Gastroesophageal sphincter (tissue), 3 donors: ENCODE results near the gene LLGL1.
A peak's percentile ranks its signal among the peaks of the same experiment; 100 is the strongest.

Source experiments
- EP300 ChIP-seq: sonication (generic); formaldehyde crosslinking; IDR thresholded peaks from one replicate; pipeline ENCODE4 v1.6.1; 2017; ENCODE audit warnings: antibody characterized with exemption, mild to moderate bottlenecking
- POLR2A ChIP-seq, 2 donors: fragments of 450-650 bp; IDR thresholded peaks; one replicate each; pipeline ENCODE4 v1.6.1; 2017; ENCODE audit warnings: antibody characterized with exemption in 2 of 2, mild to moderate bottlenecking in 2 of 2, moderate library complexity in 1 of 2
- POLR2AphosphoS5 ChIP-seq: sonication (generic); formaldehyde crosslinking; IDR thresholded peaks from one replicate; pipeline ENCODE4 v1.6.1; 2017; ENCODE audit warnings: antibody characterized with exemption
- TF ChIP-seq, protein P1 (sequence below), 4 experiments: fragments of 200-600 bp in 2 of 4; fragments of 450-650 bp in 2 of 4; sonication (generic) in 1 of 4; IDR thresholded peaks; one replicate each; pipeline ENCODE4 v1.5.1; 2017 to 2019; ENCODE audit warnings: antibody characterized with exemption in 4 of 4, mild to moderate bottlenecking in 2 of 4, moderate library complexity in 2 of 4

DNA sequence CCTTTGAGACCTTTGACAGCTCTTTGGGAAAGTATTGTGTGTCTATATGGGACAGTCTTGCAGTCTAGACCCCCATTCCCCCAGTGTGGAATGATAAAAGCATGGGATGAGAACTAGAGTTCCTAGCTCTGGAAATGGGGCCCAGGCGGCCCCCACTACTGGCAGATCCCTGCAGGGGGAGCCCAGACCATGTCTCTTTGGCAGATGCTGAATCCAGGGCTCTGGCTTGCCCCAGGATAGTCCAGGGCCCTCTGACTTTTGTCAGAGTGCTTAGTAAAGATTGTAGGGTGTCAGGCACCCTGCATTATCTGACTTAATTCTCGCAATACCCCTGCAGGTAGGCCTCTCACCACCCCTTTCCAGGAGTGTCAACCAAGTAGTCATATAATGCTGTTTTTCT, 33.5 kb upstream of the LLGL1 start:
- TF ChIP-seq, protein P1, sequence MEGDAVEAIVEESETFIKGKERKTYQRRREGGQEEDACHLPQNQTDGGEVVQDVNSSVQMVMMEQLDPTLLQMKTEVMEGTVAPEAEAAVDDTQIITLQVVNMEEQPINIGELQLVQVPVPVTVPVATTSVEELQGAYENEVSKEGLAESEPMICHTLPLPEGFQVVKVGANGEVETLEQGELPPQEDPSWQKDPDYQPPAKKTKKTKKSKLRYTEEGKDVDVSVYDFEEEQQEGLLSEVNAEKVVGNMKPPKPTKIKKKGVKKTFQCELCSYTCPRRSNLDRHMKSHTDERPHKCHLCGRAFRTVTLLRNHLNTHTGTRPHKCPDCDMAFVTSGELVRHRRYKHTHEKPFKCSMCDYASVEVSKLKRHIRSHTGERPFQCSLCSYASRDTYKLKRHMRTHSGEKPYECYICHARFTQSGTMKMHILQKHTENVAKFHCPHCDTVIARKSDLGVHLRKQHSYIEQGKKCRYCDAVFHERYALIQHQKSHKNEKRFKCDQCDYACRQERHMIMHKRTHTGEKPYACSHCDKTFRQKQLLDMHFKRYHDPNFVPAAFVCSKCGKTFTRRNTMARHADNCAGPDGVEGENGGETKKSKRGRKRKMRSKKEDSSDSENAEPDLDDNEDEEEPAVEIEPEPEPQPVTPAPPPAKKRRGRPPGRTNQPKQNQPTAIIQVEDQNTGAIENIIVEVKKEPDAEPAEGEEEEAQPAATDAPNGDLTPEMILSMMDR (IDR thresholded peaks at IDR 0.05) = peak in 1 of 4 experiments; percentile 10
- no peak for TF ChIP-seq POLR2AphosphoS5
- TF ChIP-seq POLR2A (IDR thresholded peaks at IDR 0.05) = no peak
- TF ChIP-seq EP300 = no peak
